Left renal cortex interstitium (tissue), 4 donors: Measurements from ENCODE around the gene PFDN1. TPM values are rescaled to one million over a fixed set of nuclear protein-coding genes. Genes with fewer than 3 reads are reported as not detected.

Experiments used
- DNase-seq, 4 donors: peaks; one replicate each; pipeline ENCODE4 v3.0.0-alpha.2; 2013; ENCODE audit warnings: low read depth in 4 of 4, low spot score in 2 of 4, missing footprints in 1 of 4
- polyA plus RNA-seq, 4 donors: library from polyadenylated mRNA; unstranded; fragments of 120-200 nt; gene quantifications; one replicate each; pipeline ENCODE4 v1.2.1, GENCODE V29; 2013; ENCODE audit not compliant: insufficient read length in 4 of 4

PFDN1 gene
- polyA plus RNA-seq, 4 donors, result 93.3 to 122 (median 104) TPM

DNA sequence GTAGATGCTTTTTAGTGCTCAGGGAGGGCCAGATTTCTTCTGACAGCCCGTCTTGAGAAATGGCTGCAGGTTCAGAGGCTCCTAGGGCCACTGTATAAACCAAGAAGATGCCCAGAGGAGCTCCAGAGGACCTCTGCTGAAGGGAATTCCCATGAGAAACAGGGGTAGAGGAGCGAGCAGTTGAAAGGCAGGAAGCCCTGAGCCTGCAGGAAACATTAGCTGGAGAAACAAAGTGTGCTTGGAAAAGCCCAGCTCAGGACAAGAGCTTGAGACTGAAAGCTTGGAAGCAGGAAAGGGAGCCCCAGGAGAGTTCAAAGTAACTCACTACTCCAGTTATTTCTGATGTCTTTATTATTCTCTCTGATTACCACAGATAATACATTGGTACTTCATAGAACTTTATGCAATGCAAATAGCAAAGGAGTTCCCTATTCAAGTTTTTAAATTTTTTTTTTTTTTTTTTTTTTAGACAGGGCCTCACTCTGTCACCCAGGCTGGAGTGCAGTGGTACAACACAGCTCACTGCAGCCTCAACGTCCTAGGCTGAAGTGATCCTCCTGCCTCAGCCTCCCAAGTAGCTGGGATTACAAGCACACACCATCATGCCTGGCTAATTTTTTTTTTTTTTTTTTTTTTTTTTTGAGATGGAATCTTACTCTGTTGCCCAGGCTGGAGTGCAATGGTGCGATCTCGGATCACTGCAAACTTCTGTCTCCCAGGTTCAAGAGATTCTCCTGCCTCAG, 27.0 kb upstream of the PFDN1 start:
- no peak for DNase-seq

DNA sequence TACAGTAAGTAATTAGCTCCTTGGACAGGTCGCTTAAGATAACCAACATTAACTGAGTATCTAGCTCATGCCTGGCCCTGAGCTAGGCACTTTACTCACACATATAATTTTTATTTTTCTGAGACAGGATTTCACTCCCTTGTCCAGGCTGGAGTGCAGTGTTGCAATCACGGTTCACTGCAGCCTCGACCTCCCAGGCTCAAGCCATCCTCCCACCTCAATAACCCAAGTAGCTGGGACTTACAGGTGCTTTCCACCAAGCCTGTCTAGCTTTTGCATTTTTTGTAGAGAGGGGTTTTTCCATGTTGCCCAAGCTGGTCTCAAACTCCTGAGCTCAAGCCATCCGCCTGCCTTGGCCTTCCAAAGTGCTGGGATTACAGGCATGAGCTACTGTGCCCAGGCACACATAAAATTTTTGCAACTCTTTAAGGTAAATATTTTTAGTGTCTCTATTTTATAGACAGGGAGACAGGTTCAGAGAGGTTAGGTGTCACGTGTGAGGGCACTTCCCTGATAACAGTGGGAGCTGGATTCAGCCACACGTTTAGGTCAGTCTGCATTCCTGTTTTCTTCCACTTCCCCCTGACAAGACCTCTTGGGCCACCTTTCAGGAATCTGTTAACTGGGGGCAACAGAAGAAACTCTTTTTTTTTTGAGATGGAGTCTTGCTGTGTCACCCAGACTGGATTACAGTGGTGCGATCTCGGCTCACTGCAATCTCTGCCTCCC, 25.3 kb upstream of the PFDN1 start:
- DNase-seq, result no peak

DNA sequence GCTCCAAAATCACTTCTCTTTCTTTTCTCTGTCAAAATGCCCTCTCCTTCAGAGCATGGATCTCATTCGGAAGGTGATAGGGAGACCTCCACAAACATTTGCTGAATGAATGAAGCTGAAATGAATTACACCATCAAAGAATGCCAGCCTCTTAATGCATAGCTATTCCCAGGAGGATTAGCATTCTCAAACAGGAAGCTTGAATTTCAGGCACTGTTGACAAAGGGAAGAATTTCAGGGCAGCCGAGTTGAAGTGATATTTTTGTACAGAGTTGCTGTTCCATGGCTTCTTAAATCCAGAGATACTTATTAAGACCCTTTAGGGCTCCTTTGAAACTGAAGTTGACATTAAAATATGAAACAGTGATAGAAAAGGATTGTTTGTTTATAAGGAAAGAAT, 24.7 kb upstream of the PFDN1 start:
- no peak for DNase-seq

DNA sequence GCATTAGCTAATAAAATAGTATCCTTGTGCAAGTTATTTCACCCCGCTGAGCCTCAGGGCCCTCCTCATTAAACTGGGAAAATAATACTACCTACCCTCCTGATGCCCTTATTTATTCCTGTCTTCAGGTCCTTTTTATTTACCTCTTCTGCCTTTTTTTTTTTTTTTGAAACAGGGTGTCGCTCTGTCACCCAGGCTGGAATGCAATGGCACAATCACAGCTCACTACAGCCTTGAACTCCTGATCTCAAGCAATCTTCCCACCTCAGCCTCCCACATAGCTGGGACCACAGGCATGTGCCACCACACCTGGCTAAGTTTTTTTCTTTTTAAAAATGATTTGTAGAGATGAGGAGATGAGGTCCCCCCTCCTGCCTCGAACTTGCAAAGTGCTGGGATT, 22.6 kb upstream of the PFDN1 start:
- DNase-seq, result no peak

DNA sequence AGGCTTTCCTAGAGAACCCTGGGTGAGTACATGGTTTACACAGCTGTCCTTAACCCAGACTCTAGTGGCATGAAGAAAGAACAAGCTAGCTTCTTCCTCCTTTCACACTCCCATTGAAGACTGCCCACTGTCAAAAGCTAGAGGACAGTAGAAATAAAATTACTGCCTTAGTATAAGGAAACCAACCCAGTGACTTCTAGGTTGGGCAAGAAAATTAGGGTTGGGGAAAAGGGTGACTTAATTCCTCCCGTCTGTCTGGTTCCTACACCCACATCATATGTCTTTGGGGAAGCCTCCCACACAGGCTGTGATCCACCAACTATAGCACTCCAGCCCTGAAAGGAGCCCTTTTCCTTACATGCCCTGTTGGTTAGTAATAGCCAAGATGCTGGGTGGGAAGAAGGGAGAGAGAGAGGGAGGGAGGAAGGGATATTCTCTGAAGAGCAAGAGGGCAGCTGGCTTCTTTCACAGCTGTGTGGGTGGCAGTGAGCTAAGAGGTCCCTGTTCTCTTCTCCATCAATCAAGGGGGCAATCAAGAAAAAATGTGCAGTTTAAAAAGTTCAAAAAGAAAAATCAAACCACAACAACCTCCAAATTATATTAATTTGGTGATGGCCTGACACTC, 21.8 kb upstream of the PFDN1 start:
- DNase-seq, result peak in 1 of 4 donors; percentile 65

DNA sequence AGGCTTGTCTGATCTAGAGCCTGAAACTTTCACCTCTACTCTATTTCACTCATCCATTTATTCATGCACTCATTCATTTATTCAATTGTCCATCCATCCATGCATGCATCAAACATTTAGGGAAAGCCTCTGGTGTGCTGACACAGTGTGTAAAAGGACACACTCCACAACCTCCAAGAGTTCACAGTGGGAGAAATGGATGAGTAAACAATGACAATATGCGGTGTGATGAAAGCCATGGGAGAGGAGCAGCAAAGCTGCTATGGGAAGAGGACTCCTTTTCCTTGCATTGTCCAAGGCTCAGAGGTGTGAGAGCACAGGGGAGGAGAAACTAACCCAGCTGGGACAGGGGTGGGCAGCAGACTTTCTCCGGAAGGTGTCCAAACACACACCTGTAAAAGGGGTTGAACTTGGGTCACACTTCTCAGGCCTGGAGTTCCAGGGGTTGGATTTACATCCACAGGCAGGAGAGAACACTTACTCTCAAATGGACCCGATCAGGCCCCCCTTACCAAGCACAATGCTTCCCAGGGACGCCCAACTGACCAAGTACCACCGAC, 21.2 kb upstream of the PFDN1 start:
- no peak for DNase-seq

DNA sequence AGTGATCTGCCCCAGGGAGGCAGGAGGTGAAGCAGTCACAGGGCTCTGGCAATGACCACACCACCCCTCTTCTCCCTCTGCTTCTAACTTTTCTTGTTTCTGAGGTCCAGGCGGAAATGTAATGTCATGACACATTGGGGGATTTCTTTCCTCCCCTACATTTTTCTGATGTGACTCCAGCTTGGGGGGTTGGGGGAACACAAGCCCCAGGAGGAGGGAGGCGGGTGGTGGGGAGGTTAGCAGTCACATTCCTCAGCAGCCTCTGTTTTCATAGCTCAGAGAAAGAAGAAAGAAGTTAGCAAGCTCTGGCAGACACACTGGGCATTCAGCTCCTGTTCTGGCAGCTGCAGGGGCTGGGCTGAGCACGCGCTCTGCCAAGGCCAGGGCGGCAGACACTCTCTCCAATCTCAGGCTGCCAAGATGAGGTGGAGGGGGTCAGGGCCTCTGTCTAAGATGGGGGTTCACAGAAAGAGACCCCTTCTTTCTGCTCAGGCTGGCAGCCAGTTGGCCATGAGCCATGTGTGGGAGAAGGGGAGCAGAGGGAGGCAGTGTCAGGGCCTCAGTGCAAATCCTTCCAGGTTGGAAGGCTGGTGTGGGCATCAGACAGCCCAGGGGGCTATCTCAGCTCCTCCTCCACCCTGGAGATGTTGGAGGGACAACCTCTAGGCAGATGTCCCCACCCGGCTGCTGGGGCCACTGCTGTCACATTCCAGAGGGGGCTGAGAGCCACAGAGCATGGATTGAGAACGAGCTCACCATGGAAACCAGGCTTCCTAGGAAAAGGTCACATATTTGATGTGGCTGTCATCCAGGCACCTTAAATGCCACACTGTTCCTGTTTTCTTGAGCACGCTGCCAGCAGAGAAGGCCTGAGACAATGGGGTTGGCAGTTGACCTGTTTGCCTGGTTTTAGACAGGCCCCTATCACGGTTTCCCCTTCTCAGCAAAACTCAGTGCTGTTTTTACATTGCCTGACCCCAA, 20.1 kb upstream of the PFDN1 start:
- no peak for DNase-seq

DNA sequence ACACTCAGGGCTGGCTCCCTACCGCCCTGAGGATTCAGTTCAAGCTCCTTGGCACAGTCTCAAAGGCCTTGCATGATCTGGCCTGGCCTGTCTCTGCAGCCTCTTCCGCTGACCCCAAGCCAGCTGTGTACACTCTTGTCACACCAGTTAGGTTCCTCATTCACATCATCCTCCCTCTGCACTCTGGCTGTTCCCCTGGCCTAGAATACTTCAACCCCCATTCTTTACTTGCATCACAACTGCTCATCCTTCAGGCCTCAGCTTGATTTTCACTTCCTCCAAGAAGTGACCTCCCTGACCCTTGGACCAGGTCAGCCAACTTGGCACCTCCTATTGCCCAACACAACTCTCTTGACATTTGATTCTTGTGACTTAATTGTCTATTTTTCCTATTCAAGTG, 18.9 kb upstream of the PFDN1 start:
- DNase-seq, result no peak

DNA sequence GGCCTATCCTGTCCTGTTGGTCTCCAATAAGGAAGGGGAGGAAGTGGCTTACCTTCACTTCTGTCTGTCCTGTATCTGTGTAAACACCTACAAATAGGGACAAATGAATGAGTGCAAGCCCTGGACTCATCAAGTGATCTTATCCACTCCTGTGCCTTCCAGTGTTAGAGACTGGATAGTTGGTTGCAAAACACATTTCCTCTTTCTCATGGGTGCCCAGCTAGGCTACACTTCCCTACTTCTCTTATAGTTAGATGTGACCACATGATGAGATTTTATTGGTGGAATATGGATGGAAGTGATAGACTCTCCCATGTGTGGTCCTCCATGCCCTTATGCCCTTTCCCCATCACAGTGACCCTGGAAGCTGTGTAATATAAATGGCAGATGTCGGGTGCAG, 16.9 kb upstream of the PFDN1 start:
- DNase-seq, result no peak

DNA sequence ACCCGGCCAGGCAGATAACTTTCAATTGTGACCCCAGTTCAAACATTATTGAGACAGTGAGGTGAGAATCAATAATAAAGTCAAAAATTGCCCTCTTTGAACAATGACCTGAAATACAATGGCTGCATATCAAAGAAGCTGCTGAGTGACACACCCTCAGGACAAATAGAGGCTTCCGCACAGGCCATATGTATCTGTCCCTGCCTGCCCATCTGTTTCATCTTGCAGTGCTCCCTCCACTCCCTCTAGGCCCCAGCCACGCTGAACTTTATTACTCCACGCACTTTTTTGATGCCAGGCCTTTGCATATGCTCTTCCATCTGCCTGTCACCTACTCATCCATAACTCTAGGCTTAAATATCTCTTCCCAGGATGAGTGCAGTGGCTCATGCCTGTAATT, 15.9 kb upstream of the PFDN1 start:
- no peak for DNase-seq

DNA sequence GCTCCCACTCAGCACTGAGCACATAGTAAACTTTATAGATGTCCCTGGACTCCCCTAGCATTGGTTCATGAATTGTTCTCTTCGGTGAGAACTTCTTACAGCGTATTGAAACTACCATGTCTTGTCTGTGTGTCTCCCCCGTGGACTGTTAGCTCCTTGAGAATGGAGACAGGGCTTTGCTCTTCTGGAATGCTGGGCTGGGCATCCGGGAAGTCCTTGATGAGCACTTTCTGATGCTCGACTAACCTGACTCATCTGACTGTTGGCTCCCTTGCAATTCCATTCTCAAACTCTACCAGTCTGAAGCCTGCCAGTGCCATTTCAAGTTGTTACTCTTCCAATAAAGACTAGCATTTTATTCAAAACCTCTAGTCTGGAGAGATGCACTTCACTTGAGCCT, 15.0 kb upstream of the PFDN1 start:
- no peak for DNase-seq

DNA sequence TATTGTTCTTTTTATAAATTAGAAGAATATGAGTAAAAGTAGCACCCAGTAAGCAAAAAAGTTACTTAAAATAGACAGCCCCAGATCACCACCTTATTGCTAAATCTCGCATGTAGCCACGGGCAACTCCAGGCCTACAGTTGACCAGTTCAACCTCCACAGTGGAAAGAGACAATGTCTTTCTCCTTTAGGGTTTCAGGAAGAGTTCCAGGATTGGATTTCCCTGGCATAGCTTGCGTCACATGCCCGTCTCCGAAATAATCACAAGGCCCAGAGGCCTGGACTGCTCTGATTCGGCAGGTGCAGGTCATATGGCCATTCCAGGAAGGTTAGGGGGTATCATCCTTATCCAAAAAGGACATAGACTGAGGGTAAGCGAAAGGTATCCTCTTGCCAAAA, 9.9 kb upstream of the PFDN1 start:
- DNase-seq, result no peak

DNA sequence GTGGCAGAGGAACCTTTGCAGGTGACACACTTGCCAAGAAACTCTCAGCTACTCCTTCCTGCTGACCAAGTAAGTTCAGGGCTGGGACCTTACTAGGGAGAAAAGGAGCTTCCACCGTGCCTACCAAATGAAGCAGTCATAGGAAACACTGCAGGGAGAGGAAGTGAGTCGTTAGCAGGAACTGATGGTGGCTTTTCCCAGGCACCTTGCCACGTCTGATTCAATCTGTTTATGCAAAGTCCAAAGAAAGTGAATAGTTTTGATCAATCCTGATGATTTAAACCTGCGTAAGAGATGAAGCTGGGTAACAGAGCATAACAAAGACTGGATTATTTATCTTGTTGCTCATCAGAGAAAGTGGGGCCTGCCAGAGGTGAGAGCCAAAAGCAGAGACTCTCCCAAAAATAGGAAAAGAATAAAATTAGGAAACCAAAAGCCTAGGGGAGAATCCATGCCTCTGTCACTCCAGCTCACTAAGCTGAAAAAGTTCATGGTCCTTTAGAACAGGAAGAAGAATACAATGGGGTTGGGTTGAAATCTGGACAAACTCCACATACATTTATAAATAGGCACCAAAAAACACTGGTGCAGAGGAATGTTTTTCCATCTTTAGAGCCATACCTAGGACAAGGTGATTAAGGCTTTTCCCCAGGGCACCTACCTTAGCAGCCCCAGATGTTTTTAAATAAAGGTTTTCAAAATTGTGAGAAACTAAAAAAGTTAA, 9.3 kb upstream of the PFDN1 start:
- DNase-seq, result no peak

DNA sequence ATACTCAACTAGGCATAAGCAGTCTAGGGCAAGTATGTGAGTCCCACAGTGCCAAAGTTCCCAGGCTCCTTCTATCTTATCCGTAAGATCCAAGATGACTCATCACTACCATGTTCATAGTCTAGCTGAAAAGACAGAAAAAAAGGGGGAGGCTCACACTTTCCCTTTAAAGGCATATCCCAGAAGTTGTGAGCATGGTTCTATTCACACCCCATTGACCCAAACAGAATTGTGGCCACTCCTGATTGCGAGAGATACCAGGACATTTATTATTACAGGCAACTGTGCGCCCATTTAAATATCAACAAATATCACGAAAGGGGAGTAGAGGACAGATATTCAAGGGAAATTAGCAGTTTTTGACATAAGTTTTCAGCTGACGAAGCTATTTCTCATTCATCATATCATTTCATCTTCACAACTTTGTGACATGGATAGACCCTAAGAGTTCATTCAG, 8.1 kb upstream of the PFDN1 start:
- DNase-seq, result no peak

DNA sequence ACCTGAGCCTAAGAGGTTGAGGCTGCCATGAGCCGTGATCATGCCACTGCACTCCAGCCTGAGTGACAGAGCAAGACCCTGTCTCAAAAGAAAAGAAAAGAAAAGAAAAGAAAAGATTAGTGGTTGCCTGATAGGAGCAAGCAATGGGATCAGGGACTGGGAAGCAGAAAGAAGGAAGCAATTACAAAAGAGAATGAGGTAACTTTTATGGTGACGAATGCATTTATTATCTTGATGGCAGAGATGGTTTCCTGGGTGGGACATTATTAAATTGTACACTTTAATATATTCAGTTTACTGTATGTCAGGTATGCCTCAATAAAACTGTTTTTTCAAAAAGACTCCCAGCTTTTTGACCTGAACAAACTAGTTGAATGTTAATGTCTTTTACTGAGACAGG, 7.5 kb upstream of the PFDN1 start:
- no peak for DNase-seq

DNA sequence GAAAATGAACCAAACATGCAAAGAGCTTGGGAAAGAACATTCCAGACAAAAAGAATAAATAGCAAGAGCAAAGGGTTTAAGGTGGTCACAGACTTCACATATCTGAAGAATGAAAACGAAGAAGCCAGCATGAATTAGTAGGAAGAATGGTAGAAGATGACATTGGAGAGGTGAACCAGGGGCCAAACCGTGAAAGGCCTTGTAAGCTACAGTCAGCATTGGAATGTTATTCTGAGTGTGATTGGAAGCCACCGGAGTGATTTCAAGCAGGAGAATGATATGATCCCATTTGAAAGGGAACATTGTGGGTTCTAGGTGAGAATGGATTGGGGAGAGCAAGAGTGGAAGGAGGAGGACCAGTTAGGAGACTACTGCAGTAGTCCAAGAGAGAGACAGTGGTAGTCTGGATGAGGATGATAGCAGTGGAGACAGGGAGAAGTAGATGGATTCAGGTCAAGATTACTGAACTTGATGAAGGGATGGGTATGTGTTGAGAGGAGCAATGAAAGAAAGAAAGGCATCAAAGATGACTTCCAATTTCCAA, 6.9 kb upstream of the PFDN1 start:
- no peak for DNase-seq

DNA sequence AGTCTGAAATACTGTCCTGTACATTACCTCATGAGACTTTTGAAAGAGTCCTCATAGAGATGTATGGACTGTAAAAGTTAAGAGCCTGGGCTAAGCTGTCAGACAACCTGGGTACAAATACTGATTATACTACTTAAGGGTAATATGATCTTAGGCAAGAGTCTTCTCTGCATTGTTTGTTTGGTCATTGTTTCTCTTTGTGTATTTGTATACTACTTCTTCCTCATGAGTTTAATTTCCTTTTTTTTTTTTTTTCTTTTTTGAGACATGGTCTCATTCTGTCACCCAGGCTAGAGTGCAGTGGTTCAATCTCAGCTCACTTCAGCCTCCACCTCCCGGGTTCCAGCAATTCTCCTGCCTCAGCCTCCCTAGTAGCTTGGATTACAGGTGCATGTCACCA, 2.6 kb upstream of the PFDN1 start:
- DNase-seq, result no peak

DNA sequence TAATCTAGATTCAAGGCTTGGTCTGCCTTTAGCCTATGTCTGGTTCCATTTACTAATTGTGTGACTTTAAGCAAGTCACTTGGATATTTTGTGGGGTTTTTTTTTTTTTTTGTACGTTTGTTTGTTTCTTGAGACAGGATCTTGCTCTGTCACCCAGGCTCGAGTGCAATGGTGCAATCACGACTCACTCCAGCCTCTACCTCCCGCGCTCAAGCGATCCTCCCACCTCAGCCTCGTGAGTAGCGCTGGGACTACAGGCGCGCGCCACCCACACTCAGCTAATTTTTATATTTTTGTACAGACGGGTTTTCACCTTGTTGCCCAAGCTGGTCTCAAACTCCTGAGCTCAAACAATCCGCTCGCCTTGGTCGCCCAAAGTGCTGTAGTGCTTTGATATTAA, 1.1 kb upstream of the PFDN1 start:
- no peak for DNase-seq

DNA sequence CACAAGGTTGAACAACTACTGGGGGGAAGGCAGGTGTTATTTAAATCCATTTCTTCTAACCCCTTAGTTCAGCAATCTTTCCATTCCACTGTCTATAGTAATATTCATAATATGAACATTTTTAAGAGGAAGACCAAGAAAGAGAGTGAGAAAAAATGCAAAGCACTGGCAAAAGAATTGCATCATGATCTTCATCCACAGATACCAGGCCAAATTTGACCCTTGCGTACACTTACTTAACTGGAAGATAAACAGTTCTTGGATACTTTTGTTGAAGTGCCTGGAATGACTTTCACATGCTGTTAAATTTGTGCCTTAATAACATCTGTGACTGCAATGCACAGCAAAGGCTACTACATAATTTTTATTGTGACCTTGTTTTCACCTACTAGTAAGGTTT, 1.8 kb downstream of the PFDN1 start:
- no peak for DNase-seq
